Neural crest cell (in vitro differentiated cells): Measurements from ENCODE around the gene PLTP. TPM values are rescaled to one million over a fixed set of nuclear protein-coding genes. Genes with fewer than 3 reads are reported as not detected.
A peak's percentile ranks its signal among the peaks of the same experiment; 100 is the strongest.

Experiments used
- DNase-seq: peaks from one replicate; pipeline ENCODE4 v3.0.0; 2021; ENCODE audit warnings: low read depth, mixed read lengths, low spot score
- H3K27ac Mint-ChIP-seq: one replicate; pipeline ENCODE4 v1.8.0; 2021; ENCODE audit warnings: mild to moderate bottlenecking, mixed read lengths; ENCODE audit not compliant: unreplicated experiment
- H3K27me3 Mint-ChIP-seq: 2 replicates; pipeline ENCODE4 v1.8.0; 2021; ENCODE audit warnings: low read depth, mild to moderate bottlenecking, mixed read lengths
- H3K36me3 Mint-ChIP-seq: 2 replicates; pipeline ENCODE4 v1.8.0; 2021; ENCODE audit warnings: low read depth, mild to moderate bottlenecking, mixed read lengths
- H3K4me1 Mint-ChIP-seq: 2 replicates; pipeline ENCODE4 v1.8.0; 2021; ENCODE audit warnings: mixed read lengths
- H3K4me3 Mint-ChIP-seq: one replicate; pipeline ENCODE4 v1.8.0; 2021; ENCODE audit warnings: mild to moderate bottlenecking, mixed read lengths
- H3K9me3 Mint-ChIP-seq: 2 replicates; pipeline ENCODE4 v1.8.0; 2021; ENCODE audit warnings: mixed read lengths
- long read RNA-seq: library from polyadenylated mRNA; unstranded; transcript quantifications from one replicate; pipeline ENCODE4 v2.0.0, GENCODE V29; 2020
- total RNA-seq: library from RNA; stranded (reverse); gene quantifications from 2 replicates; pipeline ENCODE4 v1.2.1, GENCODE V29; 2021
- TF ChIP-seq, protein P1 (sequence below): fragments of 200-600 bp; sonication (generic); conservative IDR thresholded peaks from 2 replicates; pipeline ENCODE4 v1.5.0; 2021; ENCODE audit warnings: antibody characterized with exemption, mild to moderate bottlenecking

Gene PLTP
- 56.6 and 61.0 TPM in 2 replicates for total RNA-seq
- long read RNA-seq, transcript PLTP-203 (16 exons, 1,743 nt): major isoform, 15 of 20 reads
- long read RNA-seq, partial matches to known transcripts: 2 of 20 reads
- long read RNA-seq, other reads (novel, unspliced or antisense): 1 of 20 reads

GRCh38 chr20:45911486-45912343 is at the start of gene PLTP:
Gene PLTP (minus strand): TSS chr20:45912155. CDS start chr20:45911452, 703 bp downstream.
- DNase-seq: peak; percentile 70
- no peaks in the 10 kb centered on the region for H3K9me3 Mint-ChIP-seq
- peaks cover 3% of the 10 kb centered on the region for H3K27me3 Mint-ChIP-seq
- TF ChIP-seq, protein P1, sequence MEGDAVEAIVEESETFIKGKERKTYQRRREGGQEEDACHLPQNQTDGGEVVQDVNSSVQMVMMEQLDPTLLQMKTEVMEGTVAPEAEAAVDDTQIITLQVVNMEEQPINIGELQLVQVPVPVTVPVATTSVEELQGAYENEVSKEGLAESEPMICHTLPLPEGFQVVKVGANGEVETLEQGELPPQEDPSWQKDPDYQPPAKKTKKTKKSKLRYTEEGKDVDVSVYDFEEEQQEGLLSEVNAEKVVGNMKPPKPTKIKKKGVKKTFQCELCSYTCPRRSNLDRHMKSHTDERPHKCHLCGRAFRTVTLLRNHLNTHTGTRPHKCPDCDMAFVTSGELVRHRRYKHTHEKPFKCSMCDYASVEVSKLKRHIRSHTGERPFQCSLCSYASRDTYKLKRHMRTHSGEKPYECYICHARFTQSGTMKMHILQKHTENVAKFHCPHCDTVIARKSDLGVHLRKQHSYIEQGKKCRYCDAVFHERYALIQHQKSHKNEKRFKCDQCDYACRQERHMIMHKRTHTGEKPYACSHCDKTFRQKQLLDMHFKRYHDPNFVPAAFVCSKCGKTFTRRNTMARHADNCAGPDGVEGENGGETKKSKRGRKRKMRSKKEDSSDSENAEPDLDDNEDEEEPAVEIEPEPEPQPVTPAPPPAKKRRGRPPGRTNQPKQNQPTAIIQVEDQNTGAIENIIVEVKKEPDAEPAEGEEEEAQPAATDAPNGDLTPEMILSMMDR: no peak
- H3K36me3 Mint-ChIP-seq: peaks cover 7% of the 10 kb centered on the region
- H3K27ac Mint-ChIP-seq: peak within 1 kb of the TSS; percentile 96
- H3K4me3 Mint-ChIP-seq: peak within 1 kb of the TSS; percentile 77
- H3K4me1 Mint-ChIP-seq: peaks cover 20% of the 10 kb centered on the region

DNA sequence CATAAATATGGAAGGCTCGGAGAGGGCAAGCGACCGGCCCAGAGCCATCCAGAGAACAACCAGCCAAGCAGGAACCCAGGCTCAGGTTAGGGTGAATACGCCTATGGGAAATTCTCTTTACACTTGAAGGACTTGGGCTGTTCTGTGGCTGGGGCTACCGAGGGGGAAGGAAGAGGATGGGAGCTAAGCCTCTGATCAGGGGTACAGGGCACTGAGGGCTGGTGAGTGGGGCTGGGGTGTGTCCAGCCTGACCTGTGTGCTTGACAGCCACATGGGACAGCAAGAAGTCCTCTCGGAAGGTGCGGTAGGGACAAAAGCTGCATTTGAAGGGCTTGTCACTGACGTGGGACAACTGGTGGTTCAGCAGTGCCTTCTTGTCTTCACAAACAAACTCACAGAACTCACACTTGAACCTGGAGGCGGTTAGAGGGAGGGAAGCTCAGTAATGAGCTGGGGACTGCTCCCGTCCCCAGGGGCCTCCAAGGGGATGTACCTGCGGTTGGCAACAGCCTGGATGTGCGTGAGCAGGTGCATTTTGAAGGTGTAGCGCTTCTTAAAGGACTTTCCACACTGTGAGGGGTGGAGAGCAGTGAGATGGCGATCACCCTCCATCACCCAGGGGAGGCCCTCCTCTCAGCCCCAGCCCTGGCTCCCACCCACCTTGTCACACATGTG is 48.1 kb upstream of the PLTP start:
- Mint-ChIP-seq H3K36me3 (peaks cover 18% of the 10 kb centered on the region), H3K9me3 (no peaks in the 10 kb centered on the region), H3K4me3 (no peak overlapping the region), H3K4me1 (no peaks in the 10 kb centered on the region), H3K27me3 (no peaks in the 10 kb centered on the region), H3K27ac (peak overlapping the region; percentile 71)
- TF ChIP-seq, protein P1: no peak
- no peak for DNase-seq

GRCh38 chr20:45959126-45959525 is 47.2 kb upstream of the PLTP start:
- H3K36me3 Mint-ChIP-seq: peaks cover 18% of the 10 kb centered on the region
- H3K4me3 Mint-ChIP-seq: no peak overlapping the region
- no peaks in the 10 kb centered on the region for H3K4me1 Mint-ChIP-seq
- TF ChIP-seq, protein P1: no peak
- H3K27ac Mint-ChIP-seq: no peak overlapping the region
- H3K9me3 Mint-ChIP-seq: no peaks in the 10 kb centered on the region
- DNase-seq: no peak
- no peaks in the 10 kb centered on the region for H3K27me3 Mint-ChIP-seq

- H3K36me3 Mint-ChIP-seq: peaks cover 18% of the 10 kb centered on the region
- no peak for DNase-seq
Observed at GRCh38 chr20:45958593-45958992, 46.6 kb upstream of the PLTP start.

More at GRCh38 chr20:45958593-45958992, 46.6 kb upstream of the PLTP start:
- TF ChIP-seq, protein P1: no peak
- Mint-ChIP-seq H3K4me1 (no peaks in the 10 kb centered on the region), H3K4me3 (no peak overlapping the region), H3K27ac (no peak overlapping the region), H3K9me3 (no peaks in the 10 kb centered on the region), H3K27me3 (no peaks in the 10 kb centered on the region)
